Urothelium cell line (cell line): ENCODE data around the gene POSTN.

Source experiments
- DNase-seq: peaks from one replicate; pipeline ENCODE4 v3.0.0; 2011; ENCODE audit warnings: low spot score, mixed read lengths
- FAIRE-seq: peaks from 2 replicates; lab custom pipeline; 2011; peaks lifted over from hg19 to GRCh38; lab: Jason Lieb, UNC

Gene POSTN

GRCh38 chr13:37526710-37527473 is 71.7 kb downstream of the POSTN start:
- DNase-seq, result no peak
- FAIRE-seq, result no peak

- FAIRE-seq (no peak), DNase-seq (no peak)
Observed at GRCh38 chr13:37515226-37515625, 83.3 kb downstream of the POSTN start.
